Measurements from ENCODE around the gene RPEL1. TPM values are rescaled to one million over a fixed set of nuclear protein-coding genes. Genes with fewer than 3 reads are reported as not detected.
A peak's percentile ranks its signal among the peaks of the same experiment; 100 is the strongest.

RPEL1 gene
- total RNA-seq, 4 donors from 2014 or later, result not detected

DNA sequence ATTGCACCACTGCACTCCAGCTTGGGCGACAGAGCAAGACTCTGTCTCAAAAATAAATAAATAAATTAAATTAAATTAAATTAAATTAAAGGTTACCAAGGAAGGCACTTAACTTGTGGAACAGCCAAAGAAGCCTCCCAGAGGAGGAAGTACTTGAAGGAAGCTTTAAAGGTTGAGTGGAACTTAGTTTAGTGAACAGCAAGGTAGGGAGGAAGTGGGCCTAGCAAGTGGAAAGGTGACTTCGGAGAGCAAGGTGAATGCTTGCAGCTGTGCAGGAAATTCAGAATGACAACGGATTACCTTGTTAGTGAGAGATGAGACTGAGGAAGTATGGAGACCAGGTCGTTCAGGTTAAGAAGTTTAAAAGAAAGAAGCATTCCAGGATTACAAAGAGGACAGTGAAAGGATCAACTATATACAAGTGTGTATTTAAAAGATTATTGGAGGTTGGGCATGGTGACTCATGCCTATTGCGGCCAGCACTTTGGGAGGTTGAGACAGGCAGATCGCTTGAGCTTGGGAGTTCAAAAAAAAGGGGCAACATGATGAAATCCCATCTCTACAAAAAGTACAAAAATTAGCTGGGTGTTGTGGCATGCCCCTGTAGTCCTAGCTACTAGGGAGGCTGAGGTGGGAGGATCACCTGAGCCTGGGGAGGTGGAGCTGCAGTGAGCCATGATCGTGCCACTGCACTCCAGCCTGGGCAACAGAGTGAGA lies 12.8 kb upstream of the RPEL1 start:
- no peaks in the 10 kb centered on the region for H3K27me3 ChIP-seq
- TF ChIP-seq, protein P1, sequence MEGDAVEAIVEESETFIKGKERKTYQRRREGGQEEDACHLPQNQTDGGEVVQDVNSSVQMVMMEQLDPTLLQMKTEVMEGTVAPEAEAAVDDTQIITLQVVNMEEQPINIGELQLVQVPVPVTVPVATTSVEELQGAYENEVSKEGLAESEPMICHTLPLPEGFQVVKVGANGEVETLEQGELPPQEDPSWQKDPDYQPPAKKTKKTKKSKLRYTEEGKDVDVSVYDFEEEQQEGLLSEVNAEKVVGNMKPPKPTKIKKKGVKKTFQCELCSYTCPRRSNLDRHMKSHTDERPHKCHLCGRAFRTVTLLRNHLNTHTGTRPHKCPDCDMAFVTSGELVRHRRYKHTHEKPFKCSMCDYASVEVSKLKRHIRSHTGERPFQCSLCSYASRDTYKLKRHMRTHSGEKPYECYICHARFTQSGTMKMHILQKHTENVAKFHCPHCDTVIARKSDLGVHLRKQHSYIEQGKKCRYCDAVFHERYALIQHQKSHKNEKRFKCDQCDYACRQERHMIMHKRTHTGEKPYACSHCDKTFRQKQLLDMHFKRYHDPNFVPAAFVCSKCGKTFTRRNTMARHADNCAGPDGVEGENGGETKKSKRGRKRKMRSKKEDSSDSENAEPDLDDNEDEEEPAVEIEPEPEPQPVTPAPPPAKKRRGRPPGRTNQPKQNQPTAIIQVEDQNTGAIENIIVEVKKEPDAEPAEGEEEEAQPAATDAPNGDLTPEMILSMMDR (IDR thresholded peaks at IDR 0.05), result no peak
- TF ChIP-seq POLR2A (IDR thresholded peaks at IDR 0.05), result no peak
- no peak for TF ChIP-seq POLR2AphosphoS5 (IDR thresholded peaks at IDR 0.05)
- no peak for TF ChIP-seq EP300 (IDR thresholded peaks at IDR 0.05; ENCODE audit: low read depth)
- WGBS, 2 donors (ENCODE audit: low coverage in 1 of 2), result 69 to 74% methylated on average over 7 of the region's 7 CpGs
- H3K36me3 ChIP-seq, result no peaks in the 10 kb centered on the region
- no peak overlapping the region for H3K4me3 ChIP-seq
- no peak overlapping the region for H3K27ac ChIP-seq
- no peaks in the 10 kb centered on the region for H3K9me3 ChIP-seq
- in situ Hi-C loops (cut with MboI; ENCODE audit: low pct_ligation_motif_present in 1 of 4, low pct_unique_long_range_greater_than_20kb in 1 of 4, low sequenced_read_pairs in 3 of 4) (loop anchor here in 3 of 4 donors (25.0 kb wide), 3 partner anchors 121 to 321 kb away; partner anchors contain the start of gene CNNM2 (in 1 of the 3)), intact Hi-C loops (cut with DNase I; ENCODE audit: low total_unique reads) (no loop called here)
- H3K4me1 ChIP-seq, result peaks cover 0 to 12% (median 6%) of the 10 kb centered on the region in 4 donors
- DNase-seq, result no peak

DNA sequence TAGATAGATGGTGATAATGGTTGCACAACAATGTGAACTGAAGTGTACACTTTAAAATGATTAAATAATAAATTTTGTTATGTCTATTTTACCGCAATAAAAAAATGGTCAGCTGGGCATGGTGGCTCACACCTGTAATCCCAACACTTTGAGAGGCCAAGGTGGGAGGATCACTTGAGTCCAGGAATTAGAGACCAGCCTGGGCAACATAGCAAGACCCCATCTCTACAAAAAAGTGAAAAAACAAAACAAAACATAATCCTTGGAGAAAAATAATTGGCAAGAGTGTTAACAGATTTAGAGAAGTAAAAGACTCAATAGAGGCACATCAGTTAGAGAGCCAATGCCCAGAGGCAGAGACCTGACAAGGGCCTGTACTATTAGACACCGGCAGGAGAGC lies 9.9 kb upstream of the RPEL1 start:
- no peak overlapping the region for H3K27ac ChIP-seq
- no peaks in the 10 kb centered on the region for H3K36me3 ChIP-seq
- 90 to 96% methylated on average over 2 of the region's 2 CpGs for WGBS, 2 donors (ENCODE audit: low coverage in 1 of 2)
- H3K27me3 ChIP-seq, result no peaks in the 10 kb centered on the region
- intact Hi-C loops (cut with DNase I; ENCODE audit: low total_unique reads), result no loop called here
- H3K9me3 ChIP-seq, result no peaks in the 10 kb centered on the region
- DNase-seq, result no peak
- TF ChIP-seq POLR2AphosphoS5 (IDR thresholded peaks at IDR 0.05), result no peak
- TF ChIP-seq, protein P1 (IDR thresholded peaks at IDR 0.05), result no peak
- no peak for TF ChIP-seq EP300 (IDR thresholded peaks at IDR 0.05; ENCODE audit: low read depth)
- TF ChIP-seq POLR2A (IDR thresholded peaks at IDR 0.05), result no peak
- in situ Hi-C loops (cut with MboI; ENCODE audit: low pct_ligation_motif_present in 1 of 4, low pct_unique_long_range_greater_than_20kb in 1 of 4, low sequenced_read_pairs in 3 of 4), result loop anchor here in 3 of 4 donors (25.0 kb wide), 3 partner anchors 123 to 323 kb away; partner anchors contain the start of gene CNNM2 (in 1 of the 3)
- peaks cover 4 to 26% (median 20%) of the 10 kb centered on the region in 4 donors for H3K4me1 ChIP-seq
- H3K4me3 ChIP-seq, result no peak overlapping the region

GRCh38 chr10:103238506-103239252 lies 7.0 kb upstream of the RPEL1 start:
- H3K9me3 ChIP-seq, result no peaks in the 10 kb centered on the region
- H3K27me3 ChIP-seq, result no peaks in the 10 kb centered on the region
- TF ChIP-seq POLR2AphosphoS5 (IDR thresholded peaks at IDR 0.05) (peak in 2 of 3 donors; percentile 50 to 73), EP300 (IDR thresholded peaks at IDR 0.05; ENCODE audit: low read depth) (peak; percentile 51), POLR2A (IDR thresholded peaks at IDR 0.05) (no peak)
- TF ChIP-seq, protein P1 (IDR thresholded peaks at IDR 0.05), result peak in 3 of 5 experiments; percentile 11 to 41 (median 14)
- H3K4me1 ChIP-seq, result peaks cover 9 to 46% (median 29%) of the 10 kb centered on the region in 4 donors
- H3K36me3 ChIP-seq, result no peaks in the 10 kb centered on the region
- in situ Hi-C loops (cut with MboI; ENCODE audit: low pct_ligation_motif_present in 1 of 4, low pct_unique_long_range_greater_than_20kb in 1 of 4, low sequenced_read_pairs in 3 of 4) (loop anchor here in 3 of 4 donors (25.0 kb wide), 3 partner anchors 126 to 326 kb away; partner anchors contain the start of gene CNNM2 (in 1 of the 3)), intact Hi-C loops (cut with DNase I; ENCODE audit: low total_unique reads) (no loop called here)
- no peak overlapping the region for H3K4me3 ChIP-seq
- peak overlapping the region; percentile 83 to 90 (median 86) for H3K27ac ChIP-seq
- WGBS, 2 donors (ENCODE audit: low coverage in 1 of 2), result 61 to 68% methylated on average over 6 to 11 of the region's 11 CpGs
- DNase-seq, result peak; percentile 80
